Endothelial cell of umbilical vein (primary cell): Measurements from ENCODE around the gene CARNS1.

Experiments
- EZH2 ChIP-seq: IDR thresholded peaks from 2 replicates; pipeline ENCODE4 v1.6.1; 2012; ENCODE audit warnings: borderline replicate concordance, low read depth, mild to moderate bottlenecking, moderate library complexity, low read length, inconsistent platforms; ENCODE audit not compliant: severe bottlenecking
- FOS ChIP-seq: IDR thresholded peaks from 2 replicates; pipeline ENCODE4 v1.6.1; 2011; ENCODE audit warnings: mild to moderate bottlenecking, low read length, moderate library complexity, borderline replicate concordance; ENCODE audit not compliant: insufficient read depth
- GATA2 ChIP-seq: IDR thresholded peaks from 2 replicates; pipeline ENCODE4 v1.7.0; 2011; ENCODE audit warnings: low read depth, mild to moderate bottlenecking, moderate library complexity, mixed read lengths, low read length; ENCODE audit not compliant: insufficient read length, insufficient read depth
- MAX ChIP-seq: IDR thresholded peaks from 2 replicates; pipeline ENCODE4 v1.6.1; 2011; ENCODE audit not compliant: insufficient read depth, insufficient read length
- POLR2AphosphoS5 ChIP-seq: IDR thresholded peaks from 2 replicates; pipeline ENCODE4 v1.6.1; 2012; ENCODE audit warnings: low read depth, mild to moderate bottlenecking, control low read depth, low read length, moderate library complexity; ENCODE audit not compliant: insufficient read depth
- TF ChIP-seq, protein P1 (sequence below), 2 donors: IDR thresholded peaks; 1 replicate in 1 of 2; 2 replicates in 1 of 2; pipeline ENCODE4 v1.5.1; 2011; ENCODE audit warnings: low read length in 2 of 2, mild to moderate bottlenecking in 2 of 2, moderate library complexity in 2 of 2, control low read depth in 1 of 2, inconsistent platforms in 1 of 2, low read depth in 1 of 2; ENCODE audit not compliant: insufficient read depth in 1 of 2; ENCODE audit errors: extremely low read depth in 1 of 2

DNA sequence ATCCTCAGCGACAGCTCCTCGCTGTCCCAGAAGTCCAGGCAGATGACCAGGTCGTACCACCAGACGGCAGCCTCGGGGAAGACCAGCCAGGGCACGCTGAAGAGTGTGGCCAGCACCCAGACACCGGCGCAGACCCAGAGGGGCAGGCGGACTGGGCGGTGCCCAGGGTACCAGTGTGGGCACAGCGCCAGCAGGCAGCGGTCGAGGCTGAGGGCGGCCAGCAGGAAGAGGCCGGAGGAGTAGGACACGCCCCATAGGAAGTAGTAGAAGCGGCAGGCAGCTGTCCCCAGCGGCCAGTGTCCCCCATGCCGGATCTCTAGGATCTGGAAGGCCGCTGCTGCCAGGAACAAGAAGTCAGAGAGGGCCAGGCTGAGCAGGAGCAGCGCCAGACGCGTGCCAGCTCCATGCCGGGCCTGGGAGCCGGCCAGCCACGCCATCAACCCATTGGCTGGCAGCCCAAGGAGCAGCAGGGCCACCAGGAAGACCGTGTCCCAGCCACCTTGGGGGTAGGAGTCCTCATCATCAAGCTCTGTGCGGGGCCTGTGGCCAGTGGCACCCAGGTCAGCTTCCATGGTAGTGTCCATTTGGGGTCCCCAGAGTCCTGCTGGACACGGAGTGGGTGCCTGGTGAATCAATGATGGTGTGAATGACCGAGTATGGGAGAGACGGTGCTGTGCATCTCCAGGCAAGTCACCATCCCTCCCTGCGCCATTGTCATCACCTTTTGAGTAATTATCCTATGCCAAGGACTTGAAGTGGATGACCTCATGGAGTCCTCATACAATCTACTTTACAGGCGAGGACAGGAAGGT, 36.9 kb downstream of the CARNS1 start, which contains the start of gene GPR152:
- TF ChIP-seq POLR2AphosphoS5 (no peak), EZH2 (no peak), GATA2 (no peak), MAX (no peak), FOS (no peak)
- TF ChIP-seq, protein P1, sequence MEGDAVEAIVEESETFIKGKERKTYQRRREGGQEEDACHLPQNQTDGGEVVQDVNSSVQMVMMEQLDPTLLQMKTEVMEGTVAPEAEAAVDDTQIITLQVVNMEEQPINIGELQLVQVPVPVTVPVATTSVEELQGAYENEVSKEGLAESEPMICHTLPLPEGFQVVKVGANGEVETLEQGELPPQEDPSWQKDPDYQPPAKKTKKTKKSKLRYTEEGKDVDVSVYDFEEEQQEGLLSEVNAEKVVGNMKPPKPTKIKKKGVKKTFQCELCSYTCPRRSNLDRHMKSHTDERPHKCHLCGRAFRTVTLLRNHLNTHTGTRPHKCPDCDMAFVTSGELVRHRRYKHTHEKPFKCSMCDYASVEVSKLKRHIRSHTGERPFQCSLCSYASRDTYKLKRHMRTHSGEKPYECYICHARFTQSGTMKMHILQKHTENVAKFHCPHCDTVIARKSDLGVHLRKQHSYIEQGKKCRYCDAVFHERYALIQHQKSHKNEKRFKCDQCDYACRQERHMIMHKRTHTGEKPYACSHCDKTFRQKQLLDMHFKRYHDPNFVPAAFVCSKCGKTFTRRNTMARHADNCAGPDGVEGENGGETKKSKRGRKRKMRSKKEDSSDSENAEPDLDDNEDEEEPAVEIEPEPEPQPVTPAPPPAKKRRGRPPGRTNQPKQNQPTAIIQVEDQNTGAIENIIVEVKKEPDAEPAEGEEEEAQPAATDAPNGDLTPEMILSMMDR (IDR thresholded peaks at IDR 0.05; ENCODE audit: extremely low read depth in 1 of 2, insufficient read depth in 1 of 2, low read depth in 1 of 2, low read length in 2 of 2): peak; percentile 17 to 47
